Fibroblast of gingiva (primary cell): ENCODE measurements around the gene RIN3.

ENCODE experiments used
- DNase-seq: peaks from one replicate; pipeline ENCODE4 v3.0.0-alpha.2; 2011; ENCODE audit warnings: low read depth

Gene RIN3

GRCh38 chr14:92528486-92529100, 15.0 kb downstream of the RIN3 start:
- no peak for DNase-seq

GRCh38 chr14:92529903-92530302, 16.3 kb downstream of the RIN3 start:
- no peak for DNase-seq

- no peak for DNase-seq
Observed at GRCh38 chr14:92531106-92531873, 17.7 kb downstream of the RIN3 start.

- DNase-seq = no peak
Observed at GRCh38 chr14:92532490-92533163, 19.0 kb downstream of the RIN3 start.

- DNase-seq = no peak
Observed at GRCh38 chr14:92534932-92535643, 21.5 kb downstream of the RIN3 start.

- DNase-seq = peak; percentile 85
Observed at GRCh38 chr14:92536231-92536630, 22.6 kb downstream of the RIN3 start.

- DNase-seq = no peak
Observed at GRCh38 chr14:92538412-92538985, 24.9 kb downstream of the RIN3 start.

- DNase-seq = no peak
Observed at GRCh38 chr14:92539419-92539818, 25.8 kb downstream of the RIN3 start.

GRCh38 chr14:92539875-92540274, 26.3 kb downstream of the RIN3 start:
- DNase-seq = no peak

- DNase-seq = peak; percentile 99
Observed at GRCh38 chr14:92540472-92541048, 27.0 kb downstream of the RIN3 start.

GRCh38 chr14:92542766-92543554, 29.4 kb downstream of the RIN3 start:
- no peak for DNase-seq

- DNase-seq = no peak
Observed at GRCh38 chr14:92544051-92544720, 30.6 kb downstream of the RIN3 start.

- DNase-seq = no peak
Observed at GRCh38 chr14:92546347-92547053, 32.9 kb downstream of the RIN3 start.

- no peak for DNase-seq
Observed at GRCh38 chr14:92549105-92549858, 35.7 kb downstream of the RIN3 start.

- DNase-seq = peak; percentile 50
Observed at GRCh38 chr14:92549859-92550230, 36.3 kb downstream of the RIN3 start.

- DNase-seq = no peak
Observed at GRCh38 chr14:92551044-92551841, 37.7 kb downstream of the RIN3 start.

GRCh38 chr14:92552066-92552465, 38.5 kb downstream of the RIN3 start:
- DNase-seq = no peak

GRCh38 chr14:92553438-92553837, 39.9 kb downstream of the RIN3 start:
- no peak for DNase-seq
